Measurements from ENCODE around the gene SERBP1.

- TF ChIP-seq POLR2A (IDR thresholded peaks at IDR 0.05) (no peak), CTCF (IDR thresholded peaks at IDR 0.05) (no peak)
Measured at GRCh38 chr1:67451815-67452214, 21.6 kb upstream of the SERBP1 start.
